CD14-positive monocyte (primary cell): Measurements from ENCODE around the gene BOD1. TPM values are rescaled to one million over a fixed set of nuclear protein-coding genes. Genes with fewer than 3 reads are reported as not detected.

ENCODE experiments used
- DNase-seq, 3 donors: peaks; one replicate each; pipeline ENCODE4 v3.0.0-alpha.2; 2011 to 2022
- H2AFZ ChIP-seq: 2 replicates; pipeline ENCODE4 v1.6.0; 2012; ENCODE audit warnings: mild to moderate bottlenecking, low read depth, low read length, inconsistent platforms; ENCODE audit not compliant: insufficient read depth, poor library complexity, severe bottlenecking
- H3K27ac ChIP-seq, 2 donors: 1 replicate in 1 of 2; 2 replicates in 1 of 2; pipeline ENCODE4 v1.5.1; 2012 to 2013; ENCODE audit warnings: low read length in 2 of 2, control low read depth in 1 of 2, inconsistent platforms in 1 of 2, low read depth in 1 of 2, mild to moderate bottlenecking in 1 of 2
- H3K27me3 ChIP-seq, 2 donors: one replicate each; pipeline versions ENCODE4 v1.6.0 to v1.6.1; 2011 to 2013; ENCODE audit warnings: low read length in 2 of 2; ENCODE audit not compliant: control insufficient read depth in 2 of 2, insufficient read depth in 2 of 2
- H3K36me3 ChIP-seq, 2 donors: replicated peaks in 1 of 2; 1 replicate in 1 of 2; 2 replicates in 1 of 2; pipeline versions ENCODE4 v1.5.1 to v1.6.1; 2012 to 2013; ENCODE audit warnings: low read length in 2 of 2, control low read depth in 1 of 2, inconsistent platforms in 1 of 2, mild to moderate bottlenecking in 1 of 2; ENCODE audit not compliant: insufficient read depth in 2 of 2, control insufficient read depth in 1 of 2
- H3K4me1 ChIP-seq, 2 donors: 1 replicate in 1 of 2; 2 replicates in 1 of 2; pipeline versions ENCODE4 v1.5.1 to v1.6.1; 2012 to 2013; ENCODE audit warnings: low read length in 2 of 2, control low read depth in 1 of 2, inconsistent platforms in 1 of 2, mild to moderate bottlenecking in 1 of 2, moderate library complexity in 1 of 2; ENCODE audit not compliant: insufficient read depth in 2 of 2, control insufficient read depth in 1 of 2
- H3K4me2 ChIP-seq: replicated peaks from 2 replicates; pipeline ENCODE3; 2012; ENCODE audit warnings: low read length, moderate library complexity, mild to moderate bottlenecking; ENCODE audit not compliant: poor library complexity, severe bottlenecking; ENCODE audit errors: extremely low read depth
- H3K4me3 ChIP-seq, 3 experiments: fragments of 200-600 bp in 1 of 3; sonication (generic) in 1 of 3; replicated peaks in 1 of 3; 1 replicate in 2 of 3; 2 replicates in 1 of 3; pipeline ENCODE4 v1.5.1; 2011 to 2013; ENCODE audit warnings: low read length in 3 of 3, mild to moderate bottlenecking in 3 of 3, control low read depth in 2 of 3, low read depth in 2 of 3, inconsistent platforms in 1 of 3, moderate library complexity in 1 of 3
- H3K79me2 ChIP-seq: 2 replicates; pipeline ENCODE4 v1.6.0; 2012; ENCODE audit warnings: mild to moderate bottlenecking, control low read depth, inconsistent platforms, low read length, moderate library complexity; ENCODE audit not compliant: insufficient read depth
- H3K9ac ChIP-seq: 2 replicates; pipeline ENCODE4 v1.6.0; 2017; ENCODE audit warnings: low read length, mild to moderate bottlenecking; ENCODE audit not compliant: insufficient read depth, poor library complexity, severe bottlenecking
- H3K9me3 ChIP-seq, 2 donors: replicated peaks in 1 of 2; 1 replicate in 1 of 2; 2 replicates in 1 of 2; pipeline versions ENCODE4 v1.5.1 to v1.6.1; 2012 to 2013; ENCODE audit warnings: low read length in 2 of 2, control low read depth in 1 of 2; ENCODE audit not compliant: control insufficient read depth in 1 of 2, insufficient read depth in 1 of 2
- H4K20me1 ChIP-seq: 2 replicates; pipeline ENCODE4 v1.6.0; 2012; ENCODE audit warnings: mild to moderate bottlenecking, low read length, control low read depth, moderate library complexity; ENCODE audit not compliant: insufficient read depth
- H3K27ac Mint-ChIP-seq, 7 donors: one replicate each; pipeline ENCODE4 v1.8.0; 2020; ENCODE audit warnings: mild to moderate bottlenecking in 7 of 7, mixed read lengths in 7 of 7, moderate library complexity in 6 of 7, inconsistent platforms in 2 of 7
- H3K27me3 Mint-ChIP-seq, 3 donors: one replicate each; pipeline ENCODE4 v1.8.0; 2021 to 2022; ENCODE audit warnings: low read depth in 3 of 3, mild to moderate bottlenecking in 3 of 3, mixed read lengths in 3 of 3, moderate library complexity in 3 of 3, inconsistent platforms in 1 of 3
- H3K36me3 Mint-ChIP-seq, 2 donors: one replicate each; pipeline ENCODE4 v1.8.0; 2020; ENCODE audit warnings: mixed read lengths in 2 of 2, inconsistent platforms in 1 of 2, mild to moderate bottlenecking in 1 of 2
- H3K4me1 Mint-ChIP-seq: one replicate; pipeline ENCODE4 v1.8.0; 2020; ENCODE audit warnings: mild to moderate bottlenecking, mixed read lengths
- H3K4me3 Mint-ChIP-seq, 2 donors: one replicate each; pipeline ENCODE4 v1.8.0; 2020; ENCODE audit warnings: mild to moderate bottlenecking in 2 of 2, mixed read lengths in 2 of 2, moderate library complexity in 1 of 2
- H3K9me3 Mint-ChIP-seq, 7 donors: one replicate each; pipeline ENCODE4 v1.8.0; 2020 to 2022; ENCODE audit warnings: mixed read lengths in 7 of 7, mild to moderate bottlenecking in 6 of 7, moderate library complexity in 6 of 7, inconsistent platforms in 2 of 7
- WGBS: methylation state at CpG from one replicate; pipeline ENCODE4 v1.1.5; 2013; ENCODE audit warnings: missing lambda C conversion rate; ENCODE audit not compliant: insufficient coverage; 5-methylcytosine and 5-hydroxymethylcytosine counted together
- intact Hi-C, 2 donors: fragments of 100-400 bp; cut with micrococcal nuclease; formaldehyde crosslinking; loops; one replicate each; pipeline versions ENCODE4 v1.15.0 to v1.15.1; 2023
- polyA plus RNA-seq, 3 donors: library from polyadenylated mRNA; depleted of rRNA in 1 of 3; unstranded in 2 of 3; stranded (reverse) in 1 of 3; fragments of 300-500 nt in 2 of 3; fragments of >200 nt in 1 of 3; fragmentation: Illumina TruSeq in 2 of 3; gene quantifications; 1 replicate in 2 of 3; 2 replicates in 1 of 3; pipeline ENCODE4 v1.2.3, GENCODE V29; 2012 to 2021
- TF ChIP-seq, protein P1 (sequence below): fragments of 200-600 bp; IDR thresholded peaks from one replicate; pipeline ENCODE4 v1.8.0; 2022; ENCODE audit warnings: antibody characterized with exemption, mild to moderate bottlenecking

Gene BOD1
- polyA plus RNA-seq, 3 donors = 4.5 to 11.3 (median 5.8) TPM

GRCh38 chr5:173637340-173637739 is 20.9 kb upstream of the BOD1 start:
- no peak overlapping the region for H3K4me2 ChIP-seq
- no peak overlapping the region for H3K27ac Mint-ChIP-seq

DNA sequence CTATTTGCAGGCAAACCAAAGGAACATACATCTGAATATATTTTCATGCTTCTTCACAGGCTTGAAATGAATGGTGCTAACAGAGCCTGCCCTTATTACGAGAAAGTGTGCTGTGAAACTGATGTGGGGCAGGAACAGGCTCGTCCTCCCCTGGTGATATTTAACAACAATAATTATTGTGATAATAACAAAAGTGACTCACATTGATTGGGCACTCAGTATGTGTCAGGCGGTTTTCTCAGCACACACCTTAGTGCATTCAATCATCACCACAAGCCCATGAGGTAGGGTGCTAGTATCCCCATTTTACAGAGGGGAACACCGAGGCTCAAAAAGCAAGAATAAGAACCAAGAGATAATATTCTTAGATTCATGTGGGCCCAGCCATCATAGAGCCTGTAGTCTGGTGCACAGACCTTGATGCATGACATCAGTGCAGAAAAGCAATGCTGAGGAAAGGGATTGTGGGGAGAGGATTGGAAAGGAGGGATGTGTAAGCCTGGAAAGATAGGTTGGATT is 18.1 kb upstream of the BOD1 start:
- Mint-ChIP-seq H3K27me3 (peaks cover 0 to 7% (median 1%) of the 10 kb centered on the region in 3 donors), H3K4me3 (no peak overlapping the region), H3K4me1 (peaks cover 7% of the 10 kb centered on the region), H3K9me3 (no peaks in the 10 kb centered on the region), H3K27ac (no peak overlapping the region), H3K36me3 (no peaks in the 10 kb centered on the region)
- 100% methylated on average over 1 of the region's 4 CpGs for WGBS
- TF ChIP-seq, protein P1, sequence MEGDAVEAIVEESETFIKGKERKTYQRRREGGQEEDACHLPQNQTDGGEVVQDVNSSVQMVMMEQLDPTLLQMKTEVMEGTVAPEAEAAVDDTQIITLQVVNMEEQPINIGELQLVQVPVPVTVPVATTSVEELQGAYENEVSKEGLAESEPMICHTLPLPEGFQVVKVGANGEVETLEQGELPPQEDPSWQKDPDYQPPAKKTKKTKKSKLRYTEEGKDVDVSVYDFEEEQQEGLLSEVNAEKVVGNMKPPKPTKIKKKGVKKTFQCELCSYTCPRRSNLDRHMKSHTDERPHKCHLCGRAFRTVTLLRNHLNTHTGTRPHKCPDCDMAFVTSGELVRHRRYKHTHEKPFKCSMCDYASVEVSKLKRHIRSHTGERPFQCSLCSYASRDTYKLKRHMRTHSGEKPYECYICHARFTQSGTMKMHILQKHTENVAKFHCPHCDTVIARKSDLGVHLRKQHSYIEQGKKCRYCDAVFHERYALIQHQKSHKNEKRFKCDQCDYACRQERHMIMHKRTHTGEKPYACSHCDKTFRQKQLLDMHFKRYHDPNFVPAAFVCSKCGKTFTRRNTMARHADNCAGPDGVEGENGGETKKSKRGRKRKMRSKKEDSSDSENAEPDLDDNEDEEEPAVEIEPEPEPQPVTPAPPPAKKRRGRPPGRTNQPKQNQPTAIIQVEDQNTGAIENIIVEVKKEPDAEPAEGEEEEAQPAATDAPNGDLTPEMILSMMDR = no peak
- H3K27me3 ChIP-seq = no peaks in the 10 kb centered on the region
- no peaks in the 10 kb centered on the region for H3K36me3 ChIP-seq
- H2AFZ ChIP-seq = no peak overlapping the region
- no peak overlapping the region for H3K4me3 ChIP-seq
- no peaks in the 10 kb centered on the region for H3K79me2 ChIP-seq
- intact Hi-C loops = no loop called here
- no peaks in the 10 kb centered on the region for H4K20me1 ChIP-seq
- no peak for DNase-seq
- no peak overlapping the region for H3K9ac ChIP-seq
- H3K9me3 ChIP-seq = no peaks in the 10 kb centered on the region
- H3K27ac ChIP-seq = no peak overlapping the region
- no peak overlapping the region for H3K4me2 ChIP-seq
- H3K4me1 ChIP-seq = no peaks in the 10 kb centered on the region

More at GRCh38 chr5:173637340-173637739, 20.9 kb upstream of the BOD1 start:
- H3K4me3 Mint-ChIP-seq = no peak overlapping the region
- no peak overlapping the region for H3K4me3 ChIP-seq
- no peak overlapping the region for H3K27ac ChIP-seq
- H3K27me3 Mint-ChIP-seq = peaks cover 0 to 7% (median 2%) of the 10 kb centered on the region in 3 donors
- H3K9ac ChIP-seq = no peak overlapping the region
- H4K20me1 ChIP-seq = no peaks in the 10 kb centered on the region
- no peak for DNase-seq
- H2AFZ ChIP-seq = no peak overlapping the region
- H3K79me2 ChIP-seq = no peaks in the 10 kb centered on the region
- no peaks in the 10 kb centered on the region for H3K36me3 ChIP-seq
- H3K27me3 ChIP-seq = no peaks in the 10 kb centered on the region
- WGBS = 94% methylated on average over 7 of the region's 7 CpGs
- H3K9me3 Mint-ChIP-seq = no peaks in the 10 kb centered on the region
- no peaks in the 10 kb centered on the region for H3K4me1 ChIP-seq
- intact Hi-C loops = no loop called here
- TF ChIP-seq, protein P1 = no peak
- no peaks in the 10 kb centered on the region for H3K36me3 Mint-ChIP-seq
- no peaks in the 10 kb centered on the region for H3K9me3 ChIP-seq
- H3K4me1 Mint-ChIP-seq = peaks cover 4% of the 10 kb centered on the region
